Gastrocnemius medialis (tissue), 4 donors: ENCODE measurements around the gene MMS22L.

ENCODE experiments used
- POLR2A ChIP-seq, 2 donors: fragments of 450-650 bp; IDR thresholded peaks; one replicate each; pipeline ENCODE4 v1.6.1; 2017; ENCODE audit warnings: antibody characterized with exemption in 2 of 2, mild to moderate bottlenecking in 2 of 2, moderate library complexity in 2 of 2
- TF ChIP-seq, protein P1 (sequence below), 5 experiments: fragments of 450-650 bp in 3 of 5; fragments of 200-600 bp in 2 of 5; sonication (generic) in 2 of 5; IDR thresholded peaks in 4 of 5; conservative IDR thresholded peaks in 1 of 5; 1 replicate in 4 of 5; 2 replicates in 1 of 5; pipeline ENCODE4 v1.5.1; 2016 to 2019; ENCODE audit warnings: antibody characterized with exemption in 5 of 5, mild to moderate bottlenecking in 3 of 5, moderate library complexity in 3 of 5

DNA sequence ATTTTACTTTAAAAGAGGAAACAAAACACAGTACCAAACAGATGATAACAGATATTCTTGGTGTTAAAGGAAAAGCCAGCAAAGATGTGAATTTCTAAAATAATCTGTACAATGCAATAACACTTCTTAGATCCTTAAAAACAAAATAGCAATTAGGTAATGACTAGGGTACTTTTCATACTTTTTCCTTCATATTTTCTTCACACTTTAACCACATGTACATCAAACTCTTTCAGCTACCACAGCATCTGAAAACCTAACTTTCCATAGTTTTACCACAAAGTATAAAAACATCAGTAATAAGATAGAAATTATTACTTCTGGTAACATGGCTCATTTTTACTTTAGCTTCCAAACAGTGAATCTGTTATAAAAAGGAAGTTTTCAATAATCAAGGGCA lies 141.3 kb downstream of the MMS22L start:
- TF ChIP-seq, protein P1, sequence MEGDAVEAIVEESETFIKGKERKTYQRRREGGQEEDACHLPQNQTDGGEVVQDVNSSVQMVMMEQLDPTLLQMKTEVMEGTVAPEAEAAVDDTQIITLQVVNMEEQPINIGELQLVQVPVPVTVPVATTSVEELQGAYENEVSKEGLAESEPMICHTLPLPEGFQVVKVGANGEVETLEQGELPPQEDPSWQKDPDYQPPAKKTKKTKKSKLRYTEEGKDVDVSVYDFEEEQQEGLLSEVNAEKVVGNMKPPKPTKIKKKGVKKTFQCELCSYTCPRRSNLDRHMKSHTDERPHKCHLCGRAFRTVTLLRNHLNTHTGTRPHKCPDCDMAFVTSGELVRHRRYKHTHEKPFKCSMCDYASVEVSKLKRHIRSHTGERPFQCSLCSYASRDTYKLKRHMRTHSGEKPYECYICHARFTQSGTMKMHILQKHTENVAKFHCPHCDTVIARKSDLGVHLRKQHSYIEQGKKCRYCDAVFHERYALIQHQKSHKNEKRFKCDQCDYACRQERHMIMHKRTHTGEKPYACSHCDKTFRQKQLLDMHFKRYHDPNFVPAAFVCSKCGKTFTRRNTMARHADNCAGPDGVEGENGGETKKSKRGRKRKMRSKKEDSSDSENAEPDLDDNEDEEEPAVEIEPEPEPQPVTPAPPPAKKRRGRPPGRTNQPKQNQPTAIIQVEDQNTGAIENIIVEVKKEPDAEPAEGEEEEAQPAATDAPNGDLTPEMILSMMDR (IDR thresholded peaks at IDR 0.05 in 4 of 5, conservative IDR thresholded peaks at IDR 0.05 in 1 of 5), result no peak
- TF ChIP-seq POLR2A (IDR thresholded peaks at IDR 0.05), result no peak
